Thyroid gland (tissue), 4 donors: ENCODE measurements around the gene TLL1. TPM values are rescaled to one million over a fixed set of nuclear protein-coding genes. Genes with fewer than 3 reads are reported as not detected.

Source experiments
- DNase-seq, 2 donors: peaks; one replicate each; pipeline ENCODE4 v3.0.0-alpha.2; 2019
- H3K27ac ChIP-seq, 3 donors: fragments of 200-600 bp; sonication (generic); 1 replicate in 2 of 3; 2 replicates in 1 of 3; pipeline ENCODE4 v1.5.1; 2016 to 2019; ENCODE audit warnings: mild to moderate bottlenecking in 1 of 3, moderate library complexity in 1 of 3
- H3K27me3 ChIP-seq: fragments of 200-600 bp; sonication (generic); one replicate; pipeline ENCODE4 v1.5.1; 2019
- H3K36me3 ChIP-seq, 2 donors: fragments of 200-600 bp; sonication (generic); one replicate each; pipeline ENCODE4 v1.5.1; 2016 to 2019
- H3K4me1 ChIP-seq, 2 donors: fragments of 200-600 bp; sonication (generic); one replicate each; pipeline ENCODE4 v1.5.1; 2017 to 2019
- H3K4me3 ChIP-seq, 3 donors: fragments of 200-600 bp; sonication (generic); replicated peaks in 1 of 3; 1 replicate in 2 of 3; 2 replicates in 1 of 3; pipeline ENCODE4 v1.5.1; 2016; ENCODE audit warnings: mild to moderate bottlenecking in 1 of 3
- H3K9me3 ChIP-seq: fragments of 200-600 bp; sonication (generic); one replicate; pipeline ENCODE4 v1.5.1; 2017
- CTCF ChIP-seq, 6 experiments: fragments of 200-600 bp in 3 of 6; fragments of 450-650 bp in 3 of 6; sonication (generic) in 3 of 6; IDR thresholded peaks; one replicate each; pipeline ENCODE4 v1.5.1; 2016 to 2019; ENCODE audit warnings: antibody characterized with exemption in 6 of 6, mild to moderate bottlenecking in 2 of 6, inconsistent platforms in 1 of 6, moderate library complexity in 1 of 6
- POLR2A ChIP-seq, 2 donors: fragments of 450-650 bp; IDR thresholded peaks; one replicate each; pipeline ENCODE4 v1.6.1; 2017; ENCODE audit warnings: antibody characterized with exemption in 2 of 2, mild to moderate bottlenecking in 2 of 2, moderate library complexity in 1 of 2
- WGBS, 2 donors: methylation state at CpG; one replicate each; pipeline ENCODE4 v1.1.5; 2017; 5-methylcytosine and 5-hydroxymethylcytosine counted together
- intact Hi-C: fragments of 100-400 bp; cut with DNase I; formaldehyde crosslinking; loops from one replicate; pipeline ENCODE4 v1.15.1; 2023
- small RNA-seq: library from RNA; depleted of rRNA; stranded (forward); fragments of <200 nt; gene quantifications from one replicate; pipeline ENCODE3, GENCODE V24; 2016
- total RNA-seq, 4 donors: library from RNA; depleted of rRNA; stranded (reverse); fragments of >200 nt; gene quantifications; one replicate each; pipeline ENCODE4 v1.2.3, GENCODE V29; 2016

TLL1 gene
- total RNA-seq, 4 donors from 2014 or later: 6.0 to 10.3 (median 7.8) TPM

GRCh38 chr4:166134285-166134684 is 261.2 kb downstream of the TLL1 start:
- WGBS, 2 donors: 72 to 93% methylated on average over 2 to 6 of the region's 6 CpGs
- TF ChIP-seq POLR2A (IDR thresholded peaks at IDR 0.05) (no peak), CTCF (IDR thresholded peaks at IDR 0.05) (no peak)
- no peak for DNase-seq

GRCh38 chr4:166140951-166141350 is 267.9 kb downstream of the TLL1 start:
- Histone ChIP-seq H3K4me3 (no peak overlapping the region), H3K27me3 (no peaks in the 10 kb centered on the region), H3K27ac (no peak overlapping the region), H3K9me3 (no peaks in the 10 kb centered on the region), H3K4me1 (no peaks in the 10 kb centered on the region), H3K36me3 (no peaks in the 10 kb centered on the region)
- 86 to 92% methylated on average over 6 of the region's 6 CpGs for WGBS, 2 donors
- no peak for DNase-seq
- TF ChIP-seq CTCF (IDR thresholded peaks at IDR 0.05) (no peak), POLR2A (IDR thresholded peaks at IDR 0.05) (no peak)
- intact Hi-C loops: no loop called here

More at GRCh38 chr4:166134285-166134684, 261.2 kb downstream of the TLL1 start:
- intact Hi-C loops: no loop called here
- H3K4me1 ChIP-seq: no peaks in the 10 kb centered on the region
- no peaks in the 10 kb centered on the region for H3K27me3 ChIP-seq
- H3K4me3 ChIP-seq: no peak overlapping the region
- no peaks in the 10 kb centered on the region for H3K9me3 ChIP-seq
- H3K27ac ChIP-seq: no peak overlapping the region
- no peaks in the 10 kb centered on the region for H3K36me3 ChIP-seq

GRCh38 chr4:166143227-166143626 is 270.2 kb downstream of the TLL1 start:
- Histone ChIP-seq H3K27me3 (no peaks in the 10 kb centered on the region), H3K4me3 (no peak overlapping the region), H3K27ac (no peak overlapping the region), H3K36me3 (no peaks in the 10 kb centered on the region), H3K4me1 (no peaks in the 10 kb centered on the region), H3K9me3 (no peaks in the 10 kb centered on the region)
- WGBS, 2 donors: 90 to 92% methylated on average over 6 of the region's 6 CpGs
- DNase-seq: no peak
- intact Hi-C loops: no loop called here
- no peak for TF ChIP-seq POLR2A (IDR thresholded peaks at IDR 0.05)
- no peak for TF ChIP-seq CTCF (IDR thresholded peaks at IDR 0.05)

GRCh38 chr4:166144607-166145006 is 271.6 kb downstream of the TLL1 start:
- 69 to 90% methylated on average over 4 of the region's 4 CpGs for WGBS, 2 donors

GRCh38 chr4:166146806-166147540 is 273.9 kb downstream of the TLL1 start:
- TF ChIP-seq CTCF (IDR thresholded peaks at IDR 0.05) (no peak), POLR2A (IDR thresholded peaks at IDR 0.05) (no peak)
- Histone ChIP-seq H3K9me3 (no peaks in the 10 kb centered on the region), H3K36me3 (no peaks in the 10 kb centered on the region), H3K27me3 (no peaks in the 10 kb centered on the region), H3K4me1 (no peaks in the 10 kb centered on the region), H3K4me3 (no peak overlapping the region), H3K27ac (no peak overlapping the region)
- WGBS, 2 donors: 84 to 88% methylated on average over 6 of the region's 6 CpGs
- DNase-seq: no peak
- intact Hi-C loops: no loop called here

More at GRCh38 chr4:166144607-166145006, 271.6 kb downstream of the TLL1 start:
- intact Hi-C loops: no loop called here
- Histone ChIP-seq H3K4me3 (no peak overlapping the region), H3K27me3 (no peaks in the 10 kb centered on the region), H3K36me3 (no peaks in the 10 kb centered on the region), H3K27ac (no peak overlapping the region), H3K9me3 (no peaks in the 10 kb centered on the region), H3K4me1 (no peaks in the 10 kb centered on the region)
- DNase-seq: no peak
- no peak for TF ChIP-seq POLR2A (IDR thresholded peaks at IDR 0.05)

Small RNA genes within 50 kb of the gene (small RNA-seq; reads per million reads assigned to genes)
- not detected for gene RNA5SP170
